ENCODE data around the gene GPC6.

Gene GPC6

DNA sequence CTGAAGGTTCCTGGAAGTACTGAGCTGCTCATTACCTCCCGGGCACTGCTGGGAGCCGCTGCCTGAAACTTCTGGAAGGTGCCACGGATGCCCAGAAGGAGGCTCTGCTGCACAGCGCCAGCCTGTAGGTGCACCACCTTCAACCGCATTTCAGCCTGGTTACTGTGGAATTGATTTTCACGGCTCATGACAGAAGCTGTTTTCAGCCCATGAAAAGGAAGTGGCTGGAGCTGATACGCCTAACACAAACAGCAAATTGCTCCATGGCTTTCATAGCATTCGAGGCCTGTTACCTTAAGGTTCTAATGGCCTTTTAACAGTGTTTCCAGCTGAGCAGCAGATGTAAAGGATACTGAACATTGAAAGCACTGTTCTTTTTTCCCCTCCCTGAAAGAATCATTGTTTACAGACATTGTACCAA is 22.0 kb downstream of the GPC6 start:
- Histone ChIP-seq H3K4me3 (ENCODE audit: low read depth, low read length) (no peak overlapping the region), H3K4me1 (ENCODE audit: control insufficient read depth, insufficient read depth, low read length) (no peaks in the 10 kb centered on the region), H3K36me3 (ENCODE audit: control insufficient read depth in 2 of 2, insufficient read depth in 1 of 2, low read length in 2 of 2) (no peaks in the 10 kb centered on the region), H3K9me3 (ENCODE audit: control insufficient read depth, insufficient read depth, low read depth, low read length) (no peaks in the 10 kb centered on the region), H3K27ac (ENCODE audit: extremely low read depth, low read depth, low read length) (no peak overlapping the region)
- 0 out of 2 replicates have a peak, but pooled peaks have one; percentile 28 for TF ChIP-seq ZNF677 (tag by site-specific recombination; IDR thresholded peaks at IDR 0.05)
- TF ChIP-seq, protein P1, sequence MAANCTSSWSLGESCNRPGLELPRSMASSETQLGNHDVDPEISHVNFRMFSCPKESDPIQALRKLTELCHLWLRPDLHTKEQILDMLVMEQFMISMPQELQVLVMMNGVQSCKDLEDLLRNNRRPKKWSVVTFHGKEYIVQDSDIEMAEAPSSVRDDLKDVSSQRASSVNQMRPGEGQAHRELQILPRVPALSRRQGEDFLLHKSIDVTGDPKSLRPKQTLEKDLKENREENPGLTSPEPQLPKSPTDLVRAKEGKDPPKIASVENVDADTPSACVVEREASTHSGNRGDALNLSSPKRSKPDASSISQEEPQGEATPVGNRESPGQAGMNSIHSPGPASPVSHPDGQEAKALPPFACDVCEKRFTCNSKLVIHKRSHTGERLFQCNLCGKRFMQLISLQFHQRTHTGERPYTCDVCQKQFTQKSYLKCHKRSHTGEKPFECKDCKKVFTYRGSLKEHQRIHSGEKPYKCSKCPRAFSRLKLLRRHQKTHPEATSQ (tag by site-specific recombination; IDR thresholded peaks at IDR 0.05) = no peak
- no peak for TF ChIP-seq ZNF701 (tag by site-specific recombination; IDR thresholded peaks at IDR 0.05)
- no peak for TF ChIP-seq REPIN1 (tag by site-specific recombination; IDR thresholded peaks at IDR 0.05; ENCODE audit: low read depth)
- peak; percentile 89 for TF ChIP-seq FEZF1 (tag by site-specific recombination; IDR thresholded peaks at IDR 0.05)
- TF ChIP-seq ZNF391 (tag by site-specific recombination; IDR thresholded peaks at IDR 0.05; ENCODE audit: borderline replicate concordance, low read depth) = no peak
- TF ChIP-seq ZNF433 (tag by site-specific recombination; IDR thresholded peaks at IDR 0.05; ENCODE audit: low read depth) = no peak
- no peak for TF ChIP-seq ZNF830 (tag by site-specific recombination; IDR thresholded peaks at IDR 0.05; ENCODE audit: low read depth)
- 0 out of 2 replicates have a peak, but pooled peaks have one; percentile 69 for TF ChIP-seq OSR2 (tag by site-specific recombination; IDR thresholded peaks at IDR 0.05)
- TF ChIP-seq ZNF174 (tag by site-specific recombination; IDR thresholded peaks at IDR 0.05) = no peak
- TF ChIP-seq ZNF837 (tag by site-specific recombination; IDR thresholded peaks at IDR 0.05) = no peak
- TF ChIP-seq ZNF654 (tag by site-specific recombination; IDR thresholded peaks at IDR 0.05; ENCODE audit: low read depth) = peak; percentile 39
- no peak for TF ChIP-seq ZNF658 (tag by site-specific recombination; IDR thresholded peaks at IDR 0.05)
- TF ChIP-seq ZNF792 (tag by site-specific recombination; IDR thresholded peaks at IDR 0.05) = no peak
- TF ChIP-seq ZNF302 (tag by site-specific recombination; IDR thresholded peaks at IDR 0.05; ENCODE audit: low read depth) = no peak
- peak; percentile 99 for TF ChIP-seq ZNF2 (tag by site-specific recombination; IDR thresholded peaks at IDR 0.05)
- no peak for TF ChIP-seq ZNF610 (tag by site-specific recombination; IDR thresholded peaks at IDR 0.05; ENCODE audit: borderline replicate concordance)
- TF ChIP-seq ZBTB8A (tag by site-specific recombination; IDR thresholded peaks at IDR 0.05) = peak; percentile 87
- TF ChIP-seq, protein P2, sequence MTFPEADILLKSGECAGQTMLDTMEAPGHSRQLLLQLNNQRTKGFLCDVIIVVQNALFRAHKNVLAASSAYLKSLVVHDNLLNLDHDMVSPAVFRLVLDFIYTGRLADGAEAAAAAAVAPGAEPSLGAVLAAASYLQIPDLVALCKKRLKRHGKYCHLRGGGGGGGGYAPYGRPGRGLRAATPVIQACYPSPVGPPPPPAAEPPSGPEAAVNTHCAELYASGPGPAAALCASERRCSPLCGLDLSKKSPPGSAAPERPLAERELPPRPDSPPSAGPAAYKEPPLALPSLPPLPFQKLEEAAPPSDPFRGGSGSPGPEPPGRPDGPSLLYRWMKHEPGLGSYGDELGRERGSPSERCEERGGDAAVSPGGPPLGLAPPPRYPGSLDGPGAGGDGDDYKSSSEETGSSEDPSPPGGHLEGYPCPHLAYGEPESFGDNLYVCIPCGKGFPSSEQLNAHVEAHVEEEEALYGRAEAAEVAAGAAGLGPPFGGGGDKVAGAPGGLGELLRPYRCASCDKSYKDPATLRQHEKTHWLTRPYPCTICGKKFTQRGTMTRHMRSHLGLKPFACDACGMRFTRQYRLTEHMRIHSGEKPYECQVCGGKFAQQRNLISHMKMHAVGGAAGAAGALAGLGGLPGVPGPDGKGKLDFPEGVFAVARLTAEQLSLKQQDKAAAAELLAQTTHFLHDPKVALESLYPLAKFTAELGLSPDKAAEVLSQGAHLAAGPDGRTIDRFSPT (tag by site-specific recombination; IDR thresholded peaks at IDR 0.05) = 0 out of 2 replicates have a peak, but pooled peaks have one; percentile 31
- TF ChIP-seq, protein P3, sequence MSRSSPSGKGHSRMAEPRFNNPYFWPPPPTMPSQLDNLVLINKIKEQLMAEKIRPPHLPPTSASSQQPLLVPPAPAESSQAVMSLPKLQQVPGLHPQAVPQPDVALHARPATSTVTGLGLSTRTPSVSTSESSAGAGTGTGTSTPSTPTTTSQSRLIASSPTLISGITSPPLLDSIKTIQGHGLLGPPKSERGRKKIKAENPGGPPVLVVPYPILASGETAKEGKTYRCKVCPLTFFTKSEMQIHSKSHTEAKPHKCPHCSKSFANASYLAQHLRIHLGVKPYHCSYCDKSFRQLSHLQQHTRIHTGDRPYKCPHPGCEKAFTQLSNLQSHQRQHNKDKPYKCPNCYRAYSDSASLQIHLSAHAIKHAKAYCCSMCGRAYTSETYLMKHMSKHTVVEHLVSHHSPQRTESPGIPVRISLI (tag by site-specific recombination; IDR thresholded peaks at IDR 0.05) = no peak
- TF ChIP-seq, protein P4, sequence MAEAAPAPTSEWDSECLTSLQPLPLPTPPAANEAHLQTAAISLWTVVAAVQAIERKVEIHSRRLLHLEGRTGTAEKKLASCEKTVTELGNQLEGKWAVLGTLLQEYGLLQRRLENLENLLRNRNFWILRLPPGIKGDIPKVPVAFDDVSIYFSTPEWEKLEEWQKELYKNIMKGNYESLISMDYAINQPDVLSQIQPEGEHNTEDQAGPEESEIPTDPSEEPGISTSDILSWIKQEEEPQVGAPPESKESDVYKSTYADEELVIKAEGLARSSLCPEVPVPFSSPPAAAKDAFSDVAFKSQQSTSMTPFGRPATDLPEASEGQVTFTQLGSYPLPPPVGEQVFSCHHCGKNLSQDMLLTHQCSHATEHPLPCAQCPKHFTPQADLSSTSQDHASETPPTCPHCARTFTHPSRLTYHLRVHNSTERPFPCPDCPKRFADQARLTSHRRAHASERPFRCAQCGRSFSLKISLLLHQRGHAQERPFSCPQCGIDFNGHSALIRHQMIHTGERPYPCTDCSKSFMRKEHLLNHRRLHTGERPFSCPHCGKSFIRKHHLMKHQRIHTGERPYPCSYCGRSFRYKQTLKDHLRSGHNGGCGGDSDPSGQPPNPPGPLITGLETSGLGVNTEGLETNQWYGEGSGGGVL (tag by site-specific recombination; IDR thresholded peaks at IDR 0.05) = no peak
- 0 out of 2 replicates have a peak, but pooled peaks have one; percentile 10 for TF ChIP-seq ZSCAN30 (tag by site-specific recombination; IDR thresholded peaks at IDR 0.05)
- 0 out of 2 replicates have a peak, but pooled peaks have one; percentile 15 for TF ChIP-seq ZNF423 (tag by site-specific recombination; IDR thresholded peaks at IDR 0.05)
- no peak for TF ChIP-seq ZNF19 (tag by site-specific recombination; IDR thresholded peaks at IDR 0.05; ENCODE audit: low read depth)
- peak; percentile 16 for TF ChIP-seq SETDB1 (IDR thresholded peaks at IDR 0.05; ENCODE audit: insufficient read length, low read length)
- peak; percentile 34; the same call in 1 of the 2 replicates for TF ChIP-seq ZIC2 (tag by site-specific recombination; IDR thresholded peaks at IDR 0.05)
- TF ChIP-seq ZNF366 (tag by site-specific recombination; conservative IDR thresholded peaks at IDR 0.05) = no peak
- peak; percentile 97 for TF ChIP-seq TRIM28 (IDR thresholded peaks at IDR 0.05; ENCODE audit: borderline replicate concordance, low read length)
- ChIA-PET CTCF (interaction anchor here (0.5 to 1.1 kb wide), 6 partner anchors 9 to 1122 kb away, joined by 3 read pairs; no protein-coding TSS in a partner anchor), POLR2A (no interaction called here)
